Left lung (tissue), 10 donors: ENCODE results near the gene PIGT. TPM values are rescaled to one million over a fixed set of nuclear protein-coding genes. Genes with fewer than 3 reads are reported as not detected.

Experiments used
- ATAC-seq: fragments of 200-7000 bp; cut with Tn5 transposase; one replicate; pipeline ENCODE4 v1.9.1; 2020; ENCODE audit warnings: moderate library complexity
- DNase-seq, 4 donors: peaks; one replicate each; pipeline ENCODE4 v3.0.0-alpha.2; 2013 to 2020
- H3K27ac ChIP-seq, 2 donors: fragments of 200-600 bp; sonication (generic) in 1 of 2; one replicate each; pipeline versions ENCODE4 v1.5.0 to v1.8.0; 2020 to 2021
- H3K27me3 ChIP-seq, 2 donors: fragments of 200-600 bp; sonication (generic) in 1 of 2; one replicate each; pipeline versions ENCODE4 v1.5.0 to v1.8.0; 2020 to 2021
- H3K36me3 ChIP-seq, 2 donors: fragments of 200-600 bp; sonication (generic) in 1 of 2; one replicate each; pipeline versions ENCODE4 v1.5.0 to v1.8.0; 2020 to 2021
- H3K4me1 ChIP-seq, 2 donors: fragments of 200-600 bp; one replicate each; pipeline ENCODE4 v1.8.0; 2021
- H3K4me3 ChIP-seq, 2 donors: fragments of 200-600 bp; sonication (generic) in 1 of 2; one replicate each; pipeline versions ENCODE4 v1.5.0 to v1.8.0; 2020 to 2021; ENCODE audit warnings: mild to moderate bottlenecking in 1 of 2
- H3K9me3 ChIP-seq, 2 donors: fragments of 200-600 bp; sonication (generic) in 1 of 2; one replicate each; pipeline versions ENCODE4 v1.5.0 to v1.8.0; 2020 to 2021
- intact Hi-C, 2 donors: fragments of 100-400 bp; cut with DNase I; formaldehyde crosslinking; loops; one replicate each; pipeline versions ENCODE4 v1.11.2 to v1.14.2; 2022
- polyA plus RNA-seq, 6 donors: library from polyadenylated mRNA; unstranded; fragments of 120-200 nt; gene quantifications; one replicate each; pipeline ENCODE4 v1.2.1, GENCODE V29; 2013; ENCODE audit not compliant: insufficient read length in 6 of 6
- total RNA-seq, 2 donors: library from RNA; stranded (reverse); fragmentation: NEBNext Ultra II Directional; extraction: Animal tissue kit (Norgen Biotek cat#: 25700); gene quantifications; one replicate each; pipeline ENCODE4 v1.2.1, GENCODE V29; 2021
- TF ChIP-seq, protein P1 (sequence below), 2 donors: fragments of 200-600 bp; sonication (generic) in 1 of 2; IDR thresholded peaks; one replicate each; pipeline versions ENCODE4 v1.5.0 to v1.8.0; 2021; ENCODE audit warnings: antibody characterized with exemption in 2 of 2
- donor health status: DM: no; HTN: yes; CAD: no.
- donor health status: DM: no; HTN: no; CAD: no.

Gene PIGT
- total and polyA plus RNA-seq, 8 donors: 72.8 to 96.7 (median 82.1) TPM

DNA sequence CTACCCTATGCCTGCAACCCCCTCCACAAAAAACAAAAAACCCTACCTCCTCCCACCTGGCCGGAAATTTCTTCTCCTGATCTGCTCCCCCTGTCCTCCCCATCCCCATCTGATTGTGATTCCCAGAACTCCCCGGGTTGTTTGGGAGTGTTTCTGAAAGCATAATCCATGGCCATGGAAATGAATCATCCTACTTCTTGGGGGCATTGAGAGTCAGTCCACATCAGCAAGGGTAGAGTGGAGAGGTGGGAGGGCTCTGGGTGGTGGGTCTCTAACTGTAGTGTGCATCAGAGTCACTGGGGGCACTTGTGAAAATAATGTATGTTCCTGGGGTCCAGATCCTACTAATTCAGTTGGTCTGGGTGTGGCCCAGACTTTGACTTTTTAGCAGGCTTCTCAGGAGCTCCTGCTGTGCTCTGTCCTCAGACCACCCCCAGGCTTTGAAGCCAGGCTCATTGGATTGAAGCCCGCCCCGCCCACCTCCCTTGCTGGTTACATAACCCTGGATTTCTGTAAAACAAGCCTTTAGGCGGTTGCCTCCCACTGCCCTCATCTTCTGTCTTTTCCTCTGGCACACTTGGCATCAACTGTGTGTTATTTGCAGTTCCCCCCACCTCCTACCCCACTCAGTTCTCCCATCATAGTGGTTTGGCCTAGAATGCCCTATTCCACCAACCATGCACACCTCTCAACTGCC, 10.5 kb downstream of the PIGT start:
- Histone ChIP-seq H3K9me3 (no peaks in the 10 kb centered on the region), H3K4me1 (no peaks in the 10 kb centered on the region), H3K27me3 (no peaks in the 10 kb centered on the region), H3K36me3 (peaks cover 0 to 58% of the 10 kb centered on the region in 2 donors), H3K27ac (no peak overlapping the region), H3K4me3 (no peak overlapping the region)
- DNase-seq (no peak), ATAC-seq (no peak)
- TF ChIP-seq, protein P1, sequence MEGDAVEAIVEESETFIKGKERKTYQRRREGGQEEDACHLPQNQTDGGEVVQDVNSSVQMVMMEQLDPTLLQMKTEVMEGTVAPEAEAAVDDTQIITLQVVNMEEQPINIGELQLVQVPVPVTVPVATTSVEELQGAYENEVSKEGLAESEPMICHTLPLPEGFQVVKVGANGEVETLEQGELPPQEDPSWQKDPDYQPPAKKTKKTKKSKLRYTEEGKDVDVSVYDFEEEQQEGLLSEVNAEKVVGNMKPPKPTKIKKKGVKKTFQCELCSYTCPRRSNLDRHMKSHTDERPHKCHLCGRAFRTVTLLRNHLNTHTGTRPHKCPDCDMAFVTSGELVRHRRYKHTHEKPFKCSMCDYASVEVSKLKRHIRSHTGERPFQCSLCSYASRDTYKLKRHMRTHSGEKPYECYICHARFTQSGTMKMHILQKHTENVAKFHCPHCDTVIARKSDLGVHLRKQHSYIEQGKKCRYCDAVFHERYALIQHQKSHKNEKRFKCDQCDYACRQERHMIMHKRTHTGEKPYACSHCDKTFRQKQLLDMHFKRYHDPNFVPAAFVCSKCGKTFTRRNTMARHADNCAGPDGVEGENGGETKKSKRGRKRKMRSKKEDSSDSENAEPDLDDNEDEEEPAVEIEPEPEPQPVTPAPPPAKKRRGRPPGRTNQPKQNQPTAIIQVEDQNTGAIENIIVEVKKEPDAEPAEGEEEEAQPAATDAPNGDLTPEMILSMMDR (IDR thresholded peaks at IDR 0.05): no peak
- intact Hi-C loops: no loop called here

DNA sequence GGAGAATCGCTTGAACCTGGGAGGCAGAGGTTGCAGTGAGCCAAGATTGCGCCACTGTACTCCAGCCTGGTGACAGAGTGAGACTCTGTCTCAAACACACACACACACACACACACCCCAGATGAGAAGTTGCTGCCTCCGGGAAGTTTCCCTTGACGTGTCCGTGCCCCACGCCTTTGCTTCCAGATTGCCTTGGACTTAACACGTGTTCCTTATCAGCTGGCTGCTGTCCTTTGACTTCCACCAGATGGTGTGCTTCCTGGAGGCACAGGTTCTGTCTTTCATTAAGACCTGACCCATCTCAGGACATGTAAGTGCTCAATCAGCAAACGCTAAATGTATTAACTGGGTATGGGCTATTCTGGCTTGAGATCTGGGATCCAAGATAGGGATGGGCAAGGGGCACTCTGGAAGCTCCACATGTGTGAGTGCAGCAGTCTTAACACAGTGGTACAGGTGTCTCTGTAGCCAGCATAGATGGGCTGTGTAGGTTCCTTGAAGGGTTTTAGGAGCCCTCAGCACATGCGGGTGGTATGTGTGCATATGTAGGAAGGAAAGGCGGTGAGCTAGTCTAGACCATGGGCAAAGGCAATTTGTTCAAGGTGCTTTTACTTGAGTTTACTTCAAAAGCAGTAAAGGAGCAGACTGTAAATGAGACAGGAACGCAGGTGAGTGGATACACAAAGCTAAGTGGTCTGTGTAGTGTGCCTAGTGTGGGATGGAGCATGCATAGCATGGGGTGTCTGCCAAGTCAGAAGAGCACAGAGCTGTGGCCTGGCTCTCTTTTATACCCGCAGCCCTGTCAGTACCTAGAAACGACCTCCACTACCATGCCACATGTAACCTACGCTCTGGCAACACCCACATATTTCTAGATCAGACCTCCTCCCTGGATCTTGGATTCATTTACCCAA, 11.6 kb downstream of the PIGT start:
- Histone ChIP-seq H3K36me3 (peaks cover 0 to 47% of the 10 kb centered on the region in 2 donors), H3K4me1 (no peaks in the 10 kb centered on the region), H3K9me3 (no peaks in the 10 kb centered on the region), H3K4me3 (no peak overlapping the region), H3K27ac (no peak overlapping the region), H3K27me3 (no peaks in the 10 kb centered on the region)
- intact Hi-C loops: no loop called here
- TF ChIP-seq, protein P1 (IDR thresholded peaks at IDR 0.05): no peak
- DNase-seq: no peak
- peak; percentile 71 for ATAC-seq

DNA sequence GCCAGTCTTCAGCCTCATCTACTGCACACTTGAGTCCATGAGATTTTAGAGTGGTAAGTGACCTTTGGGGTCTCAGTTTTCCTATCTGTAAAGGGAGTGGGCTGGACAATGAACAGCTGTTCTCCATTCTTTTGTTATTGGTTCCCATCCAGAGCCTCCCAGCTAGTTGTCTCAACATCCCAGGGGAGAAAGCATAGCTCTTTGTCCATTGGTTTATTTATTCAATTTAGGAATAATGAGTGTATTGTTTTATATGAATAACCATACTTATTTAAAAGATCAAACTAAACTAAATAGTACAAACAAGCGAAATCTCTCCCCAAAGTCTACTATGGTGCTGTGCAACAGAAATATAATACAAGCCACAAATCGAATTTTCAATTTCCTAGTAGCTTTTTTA, 13.7 kb downstream of the PIGT start:
- intact Hi-C loops: no loop called here
- ATAC-seq (no peak), DNase-seq (no peak)
- no peak overlapping the region for H3K27ac ChIP-seq
- no peaks in the 10 kb centered on the region for H3K27me3 ChIP-seq
- H3K9me3 ChIP-seq: no peaks in the 10 kb centered on the region
- TF ChIP-seq, protein P1 (IDR thresholded peaks at IDR 0.05): no peak
- no peaks in the 10 kb centered on the region for H3K4me1 ChIP-seq
- H3K36me3 ChIP-seq: peaks cover 0 to 26% of the 10 kb centered on the region in 2 donors
- H3K4me3 ChIP-seq: no peak overlapping the region

DNA sequence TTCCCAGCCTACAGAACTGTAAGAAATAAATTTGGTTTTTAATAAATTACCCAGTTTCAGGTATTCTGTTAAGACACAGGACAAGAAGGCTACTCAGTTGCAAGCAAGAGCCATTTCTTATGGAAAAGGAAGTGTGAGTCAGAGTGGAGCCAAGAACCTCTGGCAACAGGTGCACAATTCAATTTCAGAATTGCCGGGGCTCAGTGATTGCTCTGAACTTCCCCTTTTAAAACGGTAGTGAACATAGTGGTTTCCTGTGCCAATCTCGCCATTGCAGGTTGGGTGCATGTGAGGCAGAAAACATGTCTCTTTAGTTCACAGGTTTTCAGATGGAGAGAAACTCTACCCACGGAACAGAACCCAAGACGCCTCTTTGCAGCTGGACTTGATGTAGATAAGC, 16.4 kb downstream of the PIGT start:
- intact Hi-C loops: no loop called here
- Histone ChIP-seq H3K27me3 (no peaks in the 10 kb centered on the region), H3K27ac (no peak overlapping the region), H3K36me3 (no peaks in the 10 kb centered on the region), H3K9me3 (no peaks in the 10 kb centered on the region), H3K4me1 (peaks cover 0 to 8% of the 10 kb centered on the region in 2 donors), H3K4me3 (no peak overlapping the region)
- DNase-seq: no peak
- TF ChIP-seq, protein P1 (IDR thresholded peaks at IDR 0.05): no peak
- ATAC-seq: no peak

DNA sequence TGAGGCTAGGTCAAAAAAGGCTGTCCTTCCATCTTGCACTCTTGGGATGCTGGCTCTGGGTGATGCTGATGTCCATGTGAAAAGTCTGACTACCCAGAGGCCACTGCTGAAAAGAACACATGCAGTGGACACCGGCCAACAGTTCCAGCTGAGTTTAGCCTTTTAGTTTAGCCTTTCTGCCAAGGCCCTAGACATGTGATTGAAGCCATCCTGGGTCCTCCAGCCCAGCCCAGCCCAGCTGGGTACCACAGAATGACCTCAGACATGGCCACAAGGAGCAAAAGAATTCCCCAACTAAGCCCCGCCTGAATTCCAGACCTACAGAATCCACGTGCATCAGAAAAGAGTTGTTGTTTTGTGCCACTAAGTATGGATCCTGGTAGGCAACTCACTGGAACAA, 17.4 kb downstream of the PIGT start:
- intact Hi-C loops: no loop called here
- no peak overlapping the region for H3K27ac ChIP-seq
- no peak for ATAC-seq

More for the DNA sequence above, 17.4 kb downstream of the PIGT start:
- Histone ChIP-seq H3K9me3 (no peaks in the 10 kb centered on the region), H3K27me3 (no peaks in the 10 kb centered on the region), H3K4me3 (no peak overlapping the region), H3K4me1 (peaks cover 0 to 8% of the 10 kb centered on the region in 2 donors), H3K36me3 (no peaks in the 10 kb centered on the region)
- peak in 2 of 4 donors; percentile 51 to 83 for DNase-seq
- TF ChIP-seq, protein P1 (IDR thresholded peaks at IDR 0.05): no peak
